OCI-LY7 (cell line): ENCODE data around the gene MAP4K1.

Experiments used
- EZH2phosphoT487 ChIP-seq: fragments of 200-600 bp; sonication (generic); IDR thresholded peaks from 2 replicates; pipeline ENCODE4 v1.6.1; 2018; ENCODE audit warnings: low read depth, borderline replicate concordance, mild to moderate bottlenecking, mixed run types, antibody characterized with exemption, low read length, moderate library complexity, mixed read lengths
- TF ChIP-seq, protein P1 (sequence below): fragments of 200-600 bp; sonication (generic); conservative IDR thresholded peaks from 2 replicates; pipeline ENCODE4 v1.5.1; 2014; ENCODE audit warnings: mild to moderate bottlenecking, antibody characterized with exemption, low read length, moderate library complexity, mixed read lengths

- TF ChIP-seq, protein P1, sequence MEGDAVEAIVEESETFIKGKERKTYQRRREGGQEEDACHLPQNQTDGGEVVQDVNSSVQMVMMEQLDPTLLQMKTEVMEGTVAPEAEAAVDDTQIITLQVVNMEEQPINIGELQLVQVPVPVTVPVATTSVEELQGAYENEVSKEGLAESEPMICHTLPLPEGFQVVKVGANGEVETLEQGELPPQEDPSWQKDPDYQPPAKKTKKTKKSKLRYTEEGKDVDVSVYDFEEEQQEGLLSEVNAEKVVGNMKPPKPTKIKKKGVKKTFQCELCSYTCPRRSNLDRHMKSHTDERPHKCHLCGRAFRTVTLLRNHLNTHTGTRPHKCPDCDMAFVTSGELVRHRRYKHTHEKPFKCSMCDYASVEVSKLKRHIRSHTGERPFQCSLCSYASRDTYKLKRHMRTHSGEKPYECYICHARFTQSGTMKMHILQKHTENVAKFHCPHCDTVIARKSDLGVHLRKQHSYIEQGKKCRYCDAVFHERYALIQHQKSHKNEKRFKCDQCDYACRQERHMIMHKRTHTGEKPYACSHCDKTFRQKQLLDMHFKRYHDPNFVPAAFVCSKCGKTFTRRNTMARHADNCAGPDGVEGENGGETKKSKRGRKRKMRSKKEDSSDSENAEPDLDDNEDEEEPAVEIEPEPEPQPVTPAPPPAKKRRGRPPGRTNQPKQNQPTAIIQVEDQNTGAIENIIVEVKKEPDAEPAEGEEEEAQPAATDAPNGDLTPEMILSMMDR: no peak
- TF ChIP-seq EZH2phosphoT487: no peak
Observed at GRCh38 chr19:38588041-38588440, 29.7 kb downstream of the MAP4K1 start.
